ENCODE data around the gene PDLIM7. TPM values are rescaled to one million over a fixed set of nuclear protein-coding genes. Genes with fewer than 3 reads are reported as not detected.

The PDLIM7 gene
- total and polyA plus RNA-seq, 2 donors (not counting 3 experiments of a cell fraction or from before 2014, with no cell fraction given), result 314 to 318 TPM

GRCh38 chr5:177467436-177467835, 30.0 kb downstream of the PDLIM7 start:
- H3K9me3 ChIP-seq (replicated peaks; ENCODE audit: control insufficient read depth, insufficient read depth, low read length), result no peaks in the 10 kb centered on the region
- TF ChIP-seq EZH2 (IDR thresholded peaks at IDR 0.05; ENCODE audit: borderline replicate concordance, low read depth, low read length, severe bottlenecking), result no peak
- TF ChIP-seq JUN (IDR thresholded peaks at IDR 0.05; ENCODE audit: borderline replicate concordance, insufficient read depth, insufficient read length, low read depth), result no peak
- TF ChIP-seq MAX (IDR thresholded peaks at IDR 0.05; ENCODE audit: insufficient read depth, insufficient read length), result no peak
- no peak for TF ChIP-seq POLR2A (IDR thresholded peaks at IDR 0.05; ENCODE audit: low read depth, low read length)
- no peak for TF ChIP-seq FOS (IDR thresholded peaks at IDR 0.05; ENCODE audit: borderline replicate concordance, insufficient read depth, low read length)
- TF ChIP-seq POLR2AphosphoS5 (IDR thresholded peaks at IDR 0.05; ENCODE audit: insufficient read depth, low read depth, low read length), result no peak
- no peak for TF ChIP-seq CTCF (IDR thresholded peaks at IDR 0.05; ENCODE audit: extremely low read depth in 1 of 2, insufficient read depth in 1 of 2, low read depth in 1 of 2, low read length in 2 of 2)
- no peak for TF ChIP-seq MYC (IDR thresholded peaks at IDR 0.05; ENCODE audit: low read depth, low read length)
- no peak for TF ChIP-seq GATA2 (IDR thresholded peaks at IDR 0.05; ENCODE audit: insufficient read depth, insufficient read length, low read depth, low read length)
- DNase-seq (ENCODE audit: low read depth, low spot score) (no peak), FAIRE-seq (no peak)
- H3K4me3 ChIP-seq (replicated peaks in 1 of 3; ENCODE audit: insufficient read depth in 1 of 3, low read depth in 1 of 3, low read length in 3 of 3), result no peak overlapping the region
- intact Hi-C loops (cut with micrococcal nuclease), result no loop called here
- no peak overlapping the region for H3K9ac ChIP-seq (replicated peaks; ENCODE audit: extremely low read depth, insufficient read depth, low read length)
- H3K36me3 ChIP-seq (ENCODE audit: control insufficient read depth in 2 of 2, extremely low read depth in 1 of 2, insufficient read depth in 2 of 2, low read length in 2 of 2), result peaks cover 16 to 34% of the 10 kb centered on the region in 2 experiments
- H3K4me1 ChIP-seq (ENCODE audit: control insufficient read depth, extremely low read depth, insufficient read depth, low read length), result peaks cover 38% of the 10 kb centered on the region
- H4K20me1 ChIP-seq (replicated peaks; ENCODE audit: control insufficient read depth, extremely low read depth, insufficient read depth, low read length), result no peaks in the 10 kb centered on the region
- ChIA-PET CTCF (interaction anchor here (0.7 to 1.0 kb wide), 2 partner anchors 10 to 12 kb away, joined by 3 to 7 read pairs; no protein-coding TSS in a partner anchor), POLR2A (no interaction called here)
- H2AFZ ChIP-seq (ENCODE audit: low read depth, low read length), result no peak overlapping the region
- dilution Hi-C loops (cut with MboI; ENCODE audit: extremely low pct_ligation_motif_present, low sequenced_read_pairs), result no loop called here
- no peak overlapping the region for H3K27ac ChIP-seq (ENCODE audit: insufficient read depth, low read depth, low read length)
- no peak overlapping the region for H3K4me2 ChIP-seq (ENCODE audit: insufficient read depth, low read length)
- H3K27me3 ChIP-seq (ENCODE audit: control insufficient read depth in 2 of 2, insufficient read depth in 2 of 2, low read length in 2 of 2), result no peaks in the 10 kb centered on the region
- BruUV-seq (replicated peaks), result TSS peak; percentile 4
- H3K9me1 ChIP-seq (replicated peaks; ENCODE audit: control insufficient read depth, extremely low read depth, insufficient read depth, low read length), result no peaks in the 10 kb centered on the region
- H3K79me2 ChIP-seq (ENCODE audit: control insufficient read depth, insufficient read depth, low read length), result peaks cover 44% of the 10 kb centered on the region
